Karpas-422 (cell line): ENCODE results near the gene MAGEA12. TPM values are rescaled to one million over a fixed set of nuclear protein-coding genes. Genes with fewer than 3 reads are reported as not detected.
"Not testable (repeated sequence)": the region's sequence is repeated elsewhere in the genome, so short reads cannot be mapped to it uniquely, and the experiment has no call there.

Experiments
- DNase-seq: peaks from one replicate; pipeline ENCODE4 v3.0.0-alpha.2; 2015
- H2AFZ ChIP-seq: fragments of 200-600 bp; sonication (generic); 2 replicates; pipeline ENCODE4 v1.6.1; 2014; ENCODE audit warnings: antibody characterized with exemption, low read length, mixed read lengths
- H3K27ac ChIP-seq: fragments of 200-600 bp; sonication (generic); 2 replicates; pipeline ENCODE4 v1.5.1; 2014; ENCODE audit warnings: mild to moderate bottlenecking, low read length, moderate library complexity
- H3K27me3 ChIP-seq: fragments of 200-600 bp; sonication (generic); 2 replicates; pipeline ENCODE4 v1.6.1; 2014; ENCODE audit warnings: low read length, mixed read lengths
- H3K36me3 ChIP-seq: fragments of 200-600 bp; sonication (generic); 2 replicates; pipeline ENCODE4 v1.6.1; 2014; ENCODE audit warnings: low read length, mixed read lengths; ENCODE audit not compliant: insufficient read depth
- H3K4me1 ChIP-seq: fragments of 200-600 bp; sonication (generic); 2 replicates; pipeline ENCODE4 v1.6.1; 2014; ENCODE audit warnings: mild to moderate bottlenecking, low read length, mixed read lengths
- H3K4me2 ChIP-seq: fragments of 200-600 bp; sonication (generic); 2 replicates; pipeline ENCODE4 v1.6.1; 2014; ENCODE audit warnings: low read length, low read depth, mild to moderate bottlenecking; ENCODE audit not compliant: poor library complexity, severe bottlenecking
- H3K4me3 ChIP-seq: fragments of 200-600 bp; sonication (generic); 2 replicates; pipeline ENCODE4 v1.5.1; 2014; ENCODE audit warnings: mild to moderate bottlenecking, antibody characterized with exemption, low read length, mixed read lengths
- H3K79me2 ChIP-seq: fragments of 200-600 bp; sonication (generic); 2 replicates; pipeline ENCODE4 v1.6.1; 2014; ENCODE audit warnings: mild to moderate bottlenecking, low read length, mixed read lengths
- H3K9ac ChIP-seq: fragments of 200-600 bp; sonication (generic); 2 replicates; pipeline ENCODE4 v1.6.0; 2014; ENCODE audit warnings: low read length
- H3K9me2 ChIP-seq: fragments of 200-600 bp; sonication (generic), shearing (Covaris generic); replicated peaks from 2 replicates; pipeline ENCODE4 v1.6.0; 2014; ENCODE audit warnings: mild to moderate bottlenecking, low read length, moderate library complexity; ENCODE audit not compliant: insufficient read depth
- H3K9me3 ChIP-seq: fragments of 300-700, 200-600 bp; sonication (generic); 2 replicates; pipeline ENCODE4 v1.6.1; 2014; ENCODE audit warnings: low read length, mixed read lengths
- H4K20me1 ChIP-seq: fragments of 200-600 bp; sonication (generic); 2 replicates; pipeline ENCODE4 v1.6.1; 2014; ENCODE audit warnings: mild to moderate bottlenecking, antibody characterized with exemption, low read length, low read depth; ENCODE audit not compliant: insufficient read depth
- total RNA-seq: library from RNA; depleted of rRNA; stranded (reverse); fragments of >200 nt; shearing (Covaris generic); gene quantifications from 2 replicates; pipeline ENCODE4 v1.2.3, GENCODE V29; 2014; ENCODE audit warnings: low replicate concordance

The MAGEA12 gene
- total RNA-seq, 1 experiment from 2014 or later, result not detected

DNA sequence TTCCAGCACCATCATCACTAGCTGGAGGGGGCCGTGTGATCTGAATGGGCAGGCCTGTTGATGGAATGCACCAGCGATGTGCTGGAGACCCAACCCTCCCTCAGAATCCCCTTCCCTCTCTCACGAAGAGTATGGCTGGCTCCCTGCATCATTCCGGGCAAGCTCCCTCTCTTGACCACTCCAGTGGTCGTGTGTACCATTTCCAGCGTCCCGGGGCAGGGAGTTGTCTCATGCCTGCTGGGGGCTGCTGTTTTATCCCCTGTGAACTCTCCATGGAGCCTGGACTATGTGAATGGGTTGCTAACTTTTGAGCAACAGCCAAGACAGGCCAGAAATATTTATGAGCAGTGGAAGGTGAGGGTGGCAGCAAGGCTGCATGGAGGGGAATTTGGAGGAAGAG is 8.1 kb upstream of the MAGEA12 start:
- Histone ChIP-seq H3K4me2 (no peak overlapping the region), H4K20me1 (no peaks in the 10 kb centered on the region), H3K27ac (no peak overlapping the region), H3K9me3 (no peaks in the 10 kb centered on the region), H3K9me2 (no peaks in the 10 kb centered on the region), H3K79me2 (no peaks in the 10 kb centered on the region), H3K36me3 (no peaks in the 10 kb centered on the region), H3K9ac (no peak overlapping the region), H2AFZ (no peak overlapping the region), H3K4me1 (no peaks in the 10 kb centered on the region), H3K27me3 (no peaks in the 10 kb centered on the region), H3K4me3 (no peak overlapping the region)
- DNase-seq, result no peak

DNA sequence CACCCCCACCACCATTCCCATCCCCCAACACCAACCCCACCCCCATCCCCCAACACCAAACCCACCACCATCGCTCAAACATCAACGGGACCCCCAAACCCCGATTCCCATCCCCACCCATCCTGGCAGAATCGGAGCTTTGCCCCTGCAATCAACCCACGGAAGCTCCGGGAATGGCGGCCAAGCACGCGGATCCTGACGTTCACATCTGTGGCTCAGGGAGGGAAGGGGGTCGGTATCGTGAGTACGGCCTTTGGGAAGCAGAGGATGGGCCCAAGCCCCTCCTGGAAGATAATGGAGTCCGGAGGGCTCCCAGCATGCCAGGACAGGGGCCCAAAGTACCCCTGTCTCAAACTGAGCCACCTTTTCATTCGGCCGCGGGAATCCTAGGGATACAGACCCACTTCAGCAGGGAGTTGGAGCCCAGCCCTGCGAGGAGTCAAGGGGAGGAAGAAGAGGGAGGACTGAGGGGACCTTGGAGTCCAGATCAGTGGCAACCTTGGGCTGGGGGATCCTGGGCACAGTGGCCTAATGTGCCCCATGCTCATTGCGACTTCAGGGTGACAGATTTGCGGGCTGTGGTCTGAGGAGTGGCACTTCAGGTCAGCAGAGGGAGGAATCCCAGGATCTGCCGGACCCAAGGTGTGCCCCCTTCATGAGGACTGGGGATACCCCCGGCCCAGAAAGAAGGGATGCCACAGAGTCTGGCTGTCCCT is 744 bp downstream of the MAGEA12 start:
- not testable (repeated sequence) for H3K9ac ChIP-seq, H3K27me3 ChIP-seq, H3K4me2 ChIP-seq, H4K20me1 ChIP-seq, H3K4me1 ChIP-seq, H3K4me3 ChIP-seq, H3K79me2 ChIP-seq, H3K36me3 ChIP-seq, H3K9me2 ChIP-seq, H2AFZ ChIP-seq, DNase-seq, H3K9me3 ChIP-seq, H3K27ac ChIP-seq

DNA sequence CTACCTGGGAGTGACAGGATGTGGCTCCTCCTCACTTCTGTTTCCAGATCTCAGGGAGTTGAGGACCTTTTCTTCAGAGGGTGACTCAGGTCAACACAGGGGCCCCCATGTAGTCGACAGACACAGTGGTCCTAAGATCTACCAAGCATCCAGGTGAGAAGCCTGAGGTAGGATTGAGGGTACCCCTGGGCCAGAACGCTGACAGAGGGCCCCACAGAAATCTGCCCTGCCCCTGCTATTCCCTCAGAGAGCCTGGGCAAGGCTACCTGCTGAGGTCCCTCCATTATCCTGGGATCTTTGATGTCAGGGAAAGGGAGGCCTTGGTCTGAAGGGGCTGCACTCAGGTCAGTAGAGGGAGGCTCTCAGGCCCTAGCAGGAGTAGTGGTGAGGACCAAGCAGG is 1.5 kb downstream of the MAGEA12 start:
- Histone ChIP-seq H3K36me3 (no peaks in the 10 kb centered on the region), H3K27me3 (no peaks in the 10 kb centered on the region), H3K4me3 (no peak overlapping the region), H3K9me3 (no peaks in the 10 kb centered on the region), H4K20me1 (no peaks in the 10 kb centered on the region), H3K79me2 (no peaks in the 10 kb centered on the region), H3K4me2 (no peak overlapping the region), H3K4me1 (no peaks in the 10 kb centered on the region), H3K27ac (no peak overlapping the region), H2AFZ (no peak overlapping the region), H3K9ac (no peak overlapping the region), H3K9me2 (no peaks in the 10 kb centered on the region)
- no peak for DNase-seq

DNA sequence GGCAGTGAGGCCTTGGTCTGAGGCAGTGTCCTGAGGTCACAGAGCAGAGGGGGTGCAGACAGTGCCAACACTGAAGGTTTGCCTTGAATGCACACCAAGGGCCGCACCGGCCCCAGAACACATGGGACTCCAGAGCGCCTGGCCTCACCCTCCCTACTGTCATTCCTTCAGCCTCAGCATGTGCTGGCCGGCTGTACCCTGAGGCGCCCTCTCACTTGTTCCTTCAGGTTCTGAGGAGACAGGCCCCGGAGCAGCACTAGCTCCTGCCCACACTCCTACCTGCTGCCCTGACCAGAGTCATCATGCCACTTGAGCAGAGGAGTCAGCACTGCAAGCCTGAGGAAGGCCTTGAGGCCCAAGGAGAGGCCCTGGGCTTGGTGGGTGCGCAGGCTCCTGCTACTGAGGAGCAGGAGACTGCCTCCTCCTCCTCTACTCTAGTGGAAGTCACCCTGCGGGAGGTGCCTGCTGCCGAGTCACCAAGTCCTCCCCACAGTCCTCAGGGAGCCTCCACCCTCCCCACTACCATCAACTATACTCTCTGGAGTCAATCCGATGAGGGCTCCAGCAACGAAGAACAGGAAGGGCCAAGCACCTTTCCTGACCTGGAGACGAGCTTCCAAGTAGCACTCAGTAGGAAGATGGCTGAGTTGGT is 2.4 kb downstream of the MAGEA12 start:
- Histone ChIP-seq H3K9ac (no peak overlapping the region), H3K27me3 (no peaks in the 10 kb centered on the region), H3K9me3 (no peaks in the 10 kb centered on the region), H3K4me1 (no peaks in the 10 kb centered on the region), H3K4me3 (no peak overlapping the region), H3K4me2 (no peak overlapping the region), H3K9me2 (no peaks in the 10 kb centered on the region), H3K36me3 (no peaks in the 10 kb centered on the region), H3K27ac (no peak overlapping the region), H2AFZ (no peak overlapping the region), H3K79me2 (no peaks in the 10 kb centered on the region), H4K20me1 (no peaks in the 10 kb centered on the region)
- no peak for DNase-seq

DNA sequence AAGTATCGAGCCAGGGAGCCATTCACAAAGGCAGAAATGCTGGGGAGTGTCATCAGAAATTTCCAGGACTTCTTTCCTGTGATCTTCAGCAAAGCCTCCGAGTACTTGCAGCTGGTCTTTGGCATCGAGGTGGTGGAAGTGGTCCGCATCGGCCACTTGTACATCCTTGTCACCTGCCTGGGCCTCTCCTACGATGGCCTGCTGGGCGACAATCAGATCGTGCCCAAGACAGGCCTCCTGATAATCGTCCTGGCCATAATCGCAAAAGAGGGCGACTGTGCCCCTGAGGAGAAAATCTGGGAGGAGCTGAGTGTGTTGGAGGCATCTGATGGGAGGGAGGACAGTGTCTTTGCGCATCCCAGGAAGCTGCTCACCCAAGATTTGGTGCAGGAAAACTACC is 3.0 kb downstream of the MAGEA12 start:
- H3K4me3 ChIP-seq, H3K27ac ChIP-seq, H3K27me3 ChIP-seq, H4K20me1 ChIP-seq, H2AFZ ChIP-seq, H3K79me2 ChIP-seq, H3K9ac ChIP-seq, H3K9me2 ChIP-seq, DNase-seq, H3K4me1 ChIP-seq, H3K36me3 ChIP-seq, H3K9me3 ChIP-seq, H3K4me2 ChIP-seq: not testable (repeated sequence)

DNA sequence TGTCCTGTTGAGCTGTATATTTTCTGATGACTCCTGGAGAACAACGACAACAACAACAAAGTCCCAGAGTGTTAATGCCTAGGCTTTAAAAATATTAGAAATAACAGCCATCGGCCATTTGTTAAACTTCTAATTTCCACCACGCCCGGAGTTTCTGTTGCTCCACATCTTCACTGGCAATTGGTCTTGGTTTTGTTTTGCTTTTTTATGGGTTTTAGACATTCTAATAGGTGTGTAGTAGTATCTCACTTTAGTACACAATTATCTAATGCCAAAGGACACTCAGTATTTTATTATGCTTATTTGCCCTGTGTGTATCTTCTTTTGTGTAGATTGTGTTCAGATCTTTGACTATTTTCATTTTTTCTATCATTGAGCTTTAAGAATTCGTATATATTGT is 5.0 kb downstream of the MAGEA12 start:
- no peak for DNase-seq
- no peak overlapping the region for H3K4me2 ChIP-seq

DNA sequence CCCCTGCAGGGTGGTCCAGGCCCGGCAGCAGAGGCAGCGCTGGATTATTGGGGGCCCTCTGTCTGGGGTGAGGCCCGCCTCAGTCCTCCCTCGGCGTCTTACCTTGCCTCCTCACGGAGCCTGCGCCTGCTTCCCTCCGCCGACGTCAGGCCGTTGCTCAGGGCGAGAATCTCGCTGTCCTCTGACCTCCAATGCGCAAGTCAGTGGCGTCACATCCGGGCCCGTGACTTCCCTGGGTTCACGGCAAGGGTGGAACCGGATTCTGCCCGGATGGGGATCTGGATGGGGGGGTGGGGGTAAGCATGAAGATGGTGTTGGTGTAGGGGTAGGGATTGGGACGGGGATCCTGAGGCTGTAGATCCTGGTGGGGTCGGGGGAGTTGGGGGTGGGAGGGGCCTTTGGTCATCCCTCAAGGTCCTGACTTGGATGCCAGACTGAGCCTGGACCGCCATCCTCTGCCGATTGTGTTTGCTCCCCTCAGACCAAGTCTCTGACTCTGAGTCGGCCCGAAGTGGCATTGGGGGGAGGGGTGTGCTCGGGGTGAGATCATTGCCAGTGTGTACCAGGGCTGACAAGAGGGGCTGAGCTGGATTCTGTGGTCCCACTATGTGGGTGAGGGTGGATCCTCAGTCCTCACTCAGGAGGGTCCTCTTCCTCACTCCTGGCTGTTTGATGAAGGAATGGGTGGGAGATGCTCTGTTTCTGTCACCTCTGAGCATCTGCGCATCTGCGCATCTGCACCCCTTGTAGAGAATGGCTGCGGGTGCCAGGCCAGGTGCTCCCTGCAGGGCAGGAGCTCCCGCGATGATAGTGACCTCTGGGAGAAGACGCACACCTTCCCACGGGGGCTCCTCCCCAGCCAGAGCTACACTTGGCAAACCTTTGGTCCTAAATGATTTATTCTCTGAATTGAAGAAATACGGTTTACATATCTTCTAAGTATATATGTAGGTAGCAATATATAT is 20.4 kb downstream of the MAGEA12 start, which contains the start of gene MAGEA2:
Gene MAGEA2, minus strand, starts transcription at position 157 of the 965 bp plus-strand sequence. CDS start 2,479 bp downstream, outside the sequence.
- H3K9ac ChIP-seq, H3K36me3 ChIP-seq: not testable (repeated sequence)

More for the DNA sequence above, 5.0 kb downstream of the MAGEA12 start:
- H3K4me3 ChIP-seq, result no peak overlapping the region
- H3K36me3 ChIP-seq, result no peaks in the 10 kb centered on the region
- H2AFZ ChIP-seq, result no peak overlapping the region
- no peak overlapping the region for H3K9ac ChIP-seq
- no peaks in the 10 kb centered on the region for H3K27me3 ChIP-seq
- H3K9me3 ChIP-seq, result no peaks in the 10 kb centered on the region
- H3K79me2 ChIP-seq, result no peaks in the 10 kb centered on the region
- H3K27ac ChIP-seq, result no peak overlapping the region
- no peaks in the 10 kb centered on the region for H4K20me1 ChIP-seq
- no peaks in the 10 kb centered on the region for H3K4me1 ChIP-seq
- no peaks in the 10 kb centered on the region for H3K9me2 ChIP-seq

DNA sequence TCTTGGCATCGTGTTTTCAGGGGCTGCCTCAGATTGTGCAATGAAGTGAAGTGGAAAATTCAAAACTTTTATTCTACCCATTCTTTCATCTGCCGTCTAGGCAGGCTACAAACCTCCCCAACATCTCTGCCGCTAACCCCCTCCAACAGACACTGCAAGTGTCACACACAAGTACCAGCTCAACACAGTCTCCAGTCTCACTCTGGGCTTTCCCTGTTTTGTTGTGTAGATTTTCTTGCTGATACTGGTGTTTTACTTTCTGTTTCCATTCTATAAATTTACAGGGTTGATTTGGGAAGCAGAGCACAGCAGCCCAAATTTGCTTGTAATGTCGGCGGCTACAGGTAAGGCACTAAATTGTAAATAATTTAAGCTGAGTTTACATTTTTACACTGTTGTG is 21.3 kb downstream of the MAGEA12 start:
- not testable (repeated sequence) for H3K36me3 ChIP-seq, H3K27ac ChIP-seq, H3K4me3 ChIP-seq

More for the DNA sequence above, 20.4 kb downstream of the MAGEA12 start, which contains the start of gene MAGEA2:
- H3K9me2 ChIP-seq, H3K27me3 ChIP-seq, H2AFZ ChIP-seq, H3K4me3 ChIP-seq, H3K27ac ChIP-seq, H3K4me1 ChIP-seq, DNase-seq, H4K20me1 ChIP-seq, H3K9me3 ChIP-seq, H3K4me2 ChIP-seq, H3K79me2 ChIP-seq: not testable (repeated sequence)

More for the DNA sequence above, 21.3 kb downstream of the MAGEA12 start:
- H3K4me1 ChIP-seq, DNase-seq, H3K9me2 ChIP-seq, H3K27me3 ChIP-seq, H3K9me3 ChIP-seq, H3K79me2 ChIP-seq, H4K20me1 ChIP-seq, H2AFZ ChIP-seq, H3K4me2 ChIP-seq, H3K9ac ChIP-seq: not testable (repeated sequence)
